SK-N-SH (cell line): ENCODE data around the gene NKAIN4. TPM values are rescaled to one million over a fixed set of nuclear protein-coding genes. Genes with fewer than 3 reads are reported as not detected.

ENCODE experiments used
- CTCF ChIA-PET: fragments of 300-600, 350-600 bp; formaldehyde crosslinking; extraction: SDS; loops from one replicate; lab custom pipeline; 2021; lab: Yijun Ruan, JAX
- POLR2A ChIA-PET: fragments of 350-600 bp; sonication (Branson Sonifier 250); formaldehyde crosslinking; extraction: SDS; loops from one replicate; lab custom pipeline; 2020; ENCODE audit warnings: antibody characterized with exemption, inconsistent platforms; lab: Yijun Ruan, JAX
- DNase-seq: peaks from one replicate; pipeline ENCODE4 v3.0.0; 2012
- H2AFZ ChIP-seq: fragments of 200-600 bp; sonication (generic); 2 replicates; pipeline ENCODE4 v1.8.1; 2016; ENCODE audit warnings: antibody characterized with exemption, mild to moderate bottlenecking, low read depth
- H3F3A ChIP-seq: fragments of 200-600 bp; sonication (generic); replicated peaks from 2 replicates; pipeline ENCODE3; 2016; ENCODE audit warnings: antibody characterized with exemption, mild to moderate bottlenecking; ENCODE audit not compliant: insufficient read depth
- H3K27ac ChIP-seq, 2 experiments: fragments of 200-500 bp in 1 of 2; fragments of 200-600 bp in 1 of 2; sonication (Bioruptor generic) in 1 of 2; sonication (generic), shearing (Covaris generic) in 1 of 2; 2 replicates each; pipeline versions ENCODE4 v1.5.1 to v1.6.1; 2014 to 2016; ENCODE audit warnings: low read depth in 2 of 2, inconsistent platforms in 1 of 2, low read length in 1 of 2, mild to moderate bottlenecking in 1 of 2, mixed read lengths in 1 of 2
- H3K27me3 ChIP-seq: fragments of 200-600 bp; sonication (generic), shearing (Covaris generic); 2 replicates; pipeline ENCODE4 v1.6.1; 2016; ENCODE audit warnings: mixed run types; ENCODE audit not compliant: insufficient read depth
- H3K36me3 ChIP-seq, 2 experiments: fragments of 200-500 bp in 1 of 2; fragments of 200-600 bp in 1 of 2; sonication (Bioruptor generic) in 1 of 2; sonication (generic) in 1 of 2; replicated peaks in 1 of 2; 2 replicates each; pipeline versions ENCODE3 to v1.5.1; 2014 to 2016; ENCODE audit warnings: low read length in 1 of 2, mild to moderate bottlenecking in 1 of 2; ENCODE audit not compliant: insufficient read depth in 2 of 2, control insufficient read depth in 1 of 2
- H3K4me1 ChIP-seq, 2 experiments: fragments of 200-500 bp in 1 of 2; fragments of 200-600 bp in 1 of 2; sonication (Bioruptor generic) in 1 of 2; sonication (generic), shearing (Covaris generic) in 1 of 2; 2 replicates each; pipeline versions ENCODE4 v1.5.1 to v1.6.1; 2014 to 2016; ENCODE audit warnings: low read depth in 1 of 2, low read length in 1 of 2, mixed run types in 1 of 2; ENCODE audit not compliant: insufficient read depth in 2 of 2, control insufficient read depth in 1 of 2
- H3K4me2 ChIP-seq: fragments of 200-600 bp; sonication (generic), shearing (Covaris generic); 2 replicates; pipeline ENCODE4 v1.6.1; 2017; ENCODE audit warnings: mixed run types
- H3K4me3 ChIP-seq, 2 experiments: fragments of 200-500 bp in 1 of 2; fragments of 200-600 bp in 1 of 2; sonication (Bioruptor generic) in 1 of 2; sonication (generic), shearing (Covaris generic) in 1 of 2; 2 replicates each; pipeline versions ENCODE4 v1.5.1 to v1.8.1; 2014 to 2016; ENCODE audit warnings: low read depth in 2 of 2, inconsistent platforms in 1 of 2, low read length in 1 of 2, mild to moderate bottlenecking in 1 of 2, mixed read lengths in 1 of 2, moderate library complexity in 1 of 2
- H3K79me2 ChIP-seq: fragments of 200-600 bp; sonication (generic); 2 replicates; pipeline ENCODE4 v1.8.1; 2017; ENCODE audit warnings: mild to moderate bottlenecking; ENCODE audit not compliant: insufficient read depth
- H3K9ac ChIP-seq: fragments of 200-600 bp; sonication (generic); 2 replicates; pipeline ENCODE4 v1.6.1; 2017; ENCODE audit warnings: mixed run types
- H3K9me2 ChIP-seq: fragments of 200-600 bp; sonication (generic); 2 replicates; pipeline ENCODE4 v1.6.1; 2017; ENCODE audit warnings: mixed run types
- H3K9me3 ChIP-seq: fragments of 200-600 bp; sonication (generic); 2 replicates; pipeline ENCODE4 v1.6.1; 2017; ENCODE audit warnings: mixed run types, mild to moderate bottlenecking, moderate library complexity
- H4K20me1 ChIP-seq: fragments of 200-600 bp; sonication (generic); 2 replicates; pipeline ENCODE4 v1.6.1; 2017; ENCODE audit warnings: mild to moderate bottlenecking, mixed run types; ENCODE audit not compliant: insufficient read depth
- EP300 ChIP-seq, 2 experiments: IDR thresholded peaks; 2 replicates each; pipeline versions ENCODE4 v1.4.0 to v1.6.1; 2012; ENCODE audit warnings: borderline replicate concordance in 1 of 2, low read depth in 1 of 2, low read length in 1 of 2
- FOSL2 ChIP-seq: IDR thresholded peaks from 2 replicates; pipeline ENCODE4 v1.4.0; 2012; ENCODE audit warnings: low read depth, mild to moderate bottlenecking, moderate library complexity, borderline replicate concordance
- FOXJ3 ChIP-seq: sonication (generic); formaldehyde crosslinking; IDR thresholded peaks from 2 replicates; pipeline ENCODE4 v1.5.1; 2020; ENCODE audit warnings: mild to moderate bottlenecking, missing genetic modification reagents
- FOXM1 ChIP-seq: IDR thresholded peaks from 2 replicates; pipeline ENCODE4 v1.4.0; 2012; ENCODE audit warnings: low read depth, mild to moderate bottlenecking
- JUND ChIP-seq: IDR thresholded peaks from 2 replicates; pipeline ENCODE4 v1.4.0; 2012
- MEF2A ChIP-seq: IDR thresholded peaks from 2 replicates; pipeline ENCODE4 v1.4.0; 2012; ENCODE audit warnings: low read depth, borderline replicate concordance
- MXI1 ChIP-seq: IDR thresholded peaks from 2 replicates; pipeline ENCODE4 v1.6.1; 2012; ENCODE audit warnings: mild to moderate bottlenecking, low read depth, low read length, improper control_type of control experiment
- NRF1 ChIP-seq: IDR thresholded peaks from 2 replicates; pipeline ENCODE4 v1.6.1; 2012; ENCODE audit warnings: low read depth, mild to moderate bottlenecking, low read length
- POLR2AphosphoS5 ChIP-seq: IDR thresholded peaks from 2 replicates; pipeline ENCODE4 v1.6.1; 2012; ENCODE audit warnings: low read depth, low read length
- RAD21 ChIP-seq: IDR thresholded peaks from 2 replicates; pipeline ENCODE4 v1.6.1; 2012; ENCODE audit warnings: mild to moderate bottlenecking, low read length
- RCOR1 ChIP-seq: fragments of 150-350 bp; IDR thresholded peaks from 2 replicates; pipeline ENCODE4 v1.6.1; 2017; ENCODE audit warnings: antibody characterized with exemption, low read length
- RXRA ChIP-seq: IDR thresholded peaks from 2 replicates; pipeline ENCODE4 v1.4.0; 2012; ENCODE audit warnings: low read depth, mild to moderate bottlenecking, borderline replicate concordance
- SIN3A ChIP-seq: IDR thresholded peaks from 2 replicates; pipeline ENCODE4 v1.6.1; 2012; ENCODE audit warnings: low read depth, mild to moderate bottlenecking, low read length, moderate library complexity, borderline replicate concordance
- TAF1 ChIP-seq: IDR thresholded peaks from 2 replicates; pipeline ENCODE4 v1.6.1; 2012; ENCODE audit warnings: low read depth, mild to moderate bottlenecking, low read length, moderate library complexity, borderline replicate concordance
- TCF12 ChIP-seq: IDR thresholded peaks from 2 replicates; pipeline ENCODE4 v1.4.0; 2012
- YY1 ChIP-seq: IDR thresholded peaks from 2 replicates; pipeline ENCODE4 v1.4.0; 2012; ENCODE audit warnings: low read depth, mild to moderate bottlenecking
- WGBS: methylation state at CpG from one replicate; pipeline ENCODE4 v1.1.6; 2017; ENCODE audit warnings: low lambda C conversion rate; 5-methylcytosine and 5-hydroxymethylcytosine counted together
- polyA plus RNA-seq, 3 experiments: library from polyadenylated mRNA; depleted of rRNA; stranded (reverse); fragments of >200 nt; gene quantifications; 2 replicates each; pipeline ENCODE4 v1.2.3, GENCODE V29; 2012
- TF ChIP-seq, protein P1 (sequence below): IDR thresholded peaks from 2 replicates; pipeline ENCODE4 v1.6.1; 2012; ENCODE audit warnings: mild to moderate bottlenecking, low read depth, low read length, moderate library complexity
- TF ChIP-seq, protein P2 (sequence below): IDR thresholded peaks from 2 replicates; pipeline ENCODE4 v1.4.0; 2012; ENCODE audit warnings: low read depth, borderline replicate concordance

NKAIN4 gene
- polyA plus RNA-seq, 1 of the 3 experiments (the other 2 are of a cell fraction): not detected

DNA sequence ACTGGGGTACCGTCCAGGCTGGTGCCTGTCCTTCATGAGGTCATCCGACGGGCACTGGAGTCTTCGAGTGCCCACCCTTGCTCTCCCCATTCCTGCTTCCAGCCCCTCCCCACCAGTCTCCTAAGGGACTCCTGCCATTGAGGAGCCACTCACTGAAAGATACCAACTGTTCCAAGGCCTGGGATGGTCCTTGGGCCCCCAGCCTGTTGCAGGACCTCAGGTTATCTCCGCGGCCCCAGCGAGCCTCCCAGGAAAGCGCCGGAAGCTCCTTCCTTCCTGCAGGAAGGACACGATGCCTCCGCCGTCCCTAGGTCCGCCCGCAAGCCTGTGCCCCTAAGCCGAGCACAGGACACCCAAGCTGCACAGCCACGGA, 1.2 kb downstream of the NKAIN4 start:
- H3K9me3 ChIP-seq: no peaks in the 10 kb centered on the region
- H3F3A ChIP-seq: no peaks in the 10 kb centered on the region
- peaks cover 33% of the 10 kb centered on the region for H3K27me3 ChIP-seq
- H3K4me1 ChIP-seq: no peaks in the 10 kb centered on the region; a peak in 1 of 4 replicates
- H3K9me2 ChIP-seq: no peaks in the 10 kb centered on the region
- no peak overlapping the region for H3K4me3 ChIP-seq
- H3K79me2 ChIP-seq: no peaks in the 10 kb centered on the region
- TF ChIP-seq FOSL2: no peak
- no peak for TF ChIP-seq YY1
- no peak for TF ChIP-seq MXI1
- TF ChIP-seq FOXJ3 (CRISPR knock-in tag): no peak
- no peak for TF ChIP-seq MEF2A
- no peak for TF ChIP-seq RXRA
- no peak for TF ChIP-seq FOXM1
- TF ChIP-seq TCF12: no peak
- no peak for TF ChIP-seq SIN3A
- no peak for TF ChIP-seq JUND
- TF ChIP-seq NRF1: no peak
- TF ChIP-seq POLR2AphosphoS5: no peak
- TF ChIP-seq TAF1: no peak
- TF ChIP-seq RAD21: no peak
- no peak for TF ChIP-seq EP300 (IDR thresholded peaks at IDR 0.05; ENCODE audit: borderline replicate concordance in 1 of 2, low read depth in 1 of 2, low read length in 1 of 2)
- TF ChIP-seq, protein P1, sequence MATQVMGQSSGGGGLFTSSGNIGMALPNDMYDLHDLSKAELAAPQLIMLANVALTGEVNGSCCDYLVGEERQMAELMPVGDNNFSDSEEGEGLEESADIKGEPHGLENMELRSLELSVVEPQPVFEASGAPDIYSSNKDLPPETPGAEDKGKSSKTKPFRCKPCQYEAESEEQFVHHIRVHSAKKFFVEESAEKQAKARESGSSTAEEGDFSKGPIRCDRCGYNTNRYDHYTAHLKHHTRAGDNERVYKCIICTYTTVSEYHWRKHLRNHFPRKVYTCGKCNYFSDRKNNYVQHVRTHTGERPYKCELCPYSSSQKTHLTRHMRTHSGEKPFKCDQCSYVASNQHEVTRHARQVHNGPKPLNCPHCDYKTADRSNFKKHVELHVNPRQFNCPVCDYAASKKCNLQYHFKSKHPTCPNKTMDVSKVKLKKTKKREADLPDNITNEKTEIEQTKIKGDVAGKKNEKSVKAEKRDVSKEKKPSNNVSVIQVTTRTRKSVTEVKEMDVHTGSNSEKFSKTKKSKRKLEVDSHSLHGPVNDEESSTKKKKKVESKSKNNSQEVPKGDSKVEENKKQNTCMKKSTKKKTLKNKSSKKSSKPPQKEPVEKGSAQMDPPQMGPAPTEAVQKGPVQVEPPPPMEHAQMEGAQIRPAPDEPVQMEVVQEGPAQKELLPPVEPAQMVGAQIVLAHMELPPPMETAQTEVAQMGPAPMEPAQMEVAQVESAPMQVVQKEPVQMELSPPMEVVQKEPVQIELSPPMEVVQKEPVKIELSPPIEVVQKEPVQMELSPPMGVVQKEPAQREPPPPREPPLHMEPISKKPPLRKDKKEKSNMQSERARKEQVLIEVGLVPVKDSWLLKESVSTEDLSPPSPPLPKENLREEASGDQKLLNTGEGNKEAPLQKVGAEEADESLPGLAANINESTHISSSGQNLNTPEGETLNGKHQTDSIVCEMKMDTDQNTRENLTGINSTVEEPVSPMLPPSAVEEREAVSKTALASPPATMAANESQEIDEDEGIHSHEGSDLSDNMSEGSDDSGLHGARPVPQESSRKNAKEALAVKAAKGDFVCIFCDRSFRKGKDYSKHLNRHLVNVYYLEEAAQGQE: no peak
- TF ChIP-seq, protein P2, sequence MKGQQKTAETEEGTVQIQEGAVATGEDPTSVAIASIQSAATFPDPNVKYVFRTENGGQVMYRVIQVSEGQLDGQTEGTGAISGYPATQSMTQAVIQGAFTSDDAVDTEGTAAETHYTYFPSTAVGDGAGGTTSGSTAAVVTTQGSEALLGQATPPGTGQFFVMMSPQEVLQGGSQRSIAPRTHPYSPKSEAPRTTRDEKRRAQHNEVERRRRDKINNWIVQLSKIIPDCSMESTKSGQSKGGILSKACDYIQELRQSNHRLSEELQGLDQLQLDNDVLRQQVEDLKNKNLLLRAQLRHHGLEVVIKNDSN: no peak
- TF ChIP-seq RCOR1: no peak
- DNase-seq: no peak
- no peak overlapping the region for H3K4me2 ChIP-seq
- no peak overlapping the region for H3K9ac ChIP-seq
- no peaks in the 10 kb centered on the region for H4K20me1 ChIP-seq
- H3K36me3 ChIP-seq: no peaks in the 10 kb centered on the region
- ChIA-PET POLR2A (no interaction called here), CTCF (interaction anchor here (0.7 to 5.8 kb wide), 7 partner anchors 17 to 280 kb away, joined by 3 to 74 read pairs (median 4); no protein-coding TSS in a partner anchor)
- no peak overlapping the region for H2AFZ ChIP-seq
- H3K27ac ChIP-seq: no peak overlapping the region
- 36% methylated on average over 12 of the region's 16 CpGs for WGBS
